Caco-2 (cell line): ENCODE measurements around the gene TYW1. TPM values are rescaled to one million over a fixed set of nuclear protein-coding genes. Genes with fewer than 3 reads are reported as not detected.
"Not testable (repeated sequence)": the region's sequence is repeated elsewhere in the genome, so short reads cannot be mapped to it uniquely, and the experiment has no call there.

ENCODE experiments used
- BruUV-seq: library from RNA; stranded (reverse); fragments of 400-500 nt; replicated peaks from 2 replicates; lab custom pipeline; 2021; lab: Mats Ljungman, UMichigan
- CTCF ChIA-PET: fragments of 300-600 bp; sonication (Branson Sonifier 250); formaldehyde crosslinking; loops from one replicate; lab custom pipeline; 2022; ENCODE audit warnings: antibody characterized with exemption; lab: Charles Lee
- POLR2A ChIA-PET: fragments of 300-600 bp; sonication (Branson Sonifier 250); formaldehyde crosslinking; loops from one replicate; lab custom pipeline; 2022; ENCODE audit warnings: antibody characterized with exemption; lab: Charles Lee
- DNase-seq, 2 experiments: peaks; one replicate each; pipeline versions ENCODE4 v3.0.0 to v3.0.0-alpha.2; 2020 to 2022
- H3K27me3 ChIP-seq: replicated peaks from 2 replicates; pipeline ENCODE4 v1.6.0; 2011; ENCODE audit warnings: low read length; ENCODE audit not compliant: control insufficient read depth, insufficient read depth
- H3K36me3 ChIP-seq: 2 replicates; pipeline ENCODE4 v1.5.1; 2011; ENCODE audit warnings: low read length; ENCODE audit not compliant: control insufficient read depth, insufficient read depth
- H3K4me1 ChIP-seq: fragments of 250-450 bp; sonication (Bioruptor Pico); 2 replicates; pipeline ENCODE4 v1.5.1; 2020; ENCODE audit warnings: mild to moderate bottlenecking
- H3K4me3 ChIP-seq: 2 replicates; pipeline ENCODE4 v1.5.1; 2011; ENCODE audit warnings: low read depth, mild to moderate bottlenecking, control low read depth, low read length
- H3K9me3 ChIP-seq: fragments of 250-450 bp; sonication (Bioruptor Pico); 2 replicates; pipeline ENCODE4 v1.5.1; 2020; ENCODE audit warnings: mild to moderate bottlenecking, moderate library complexity
- H3K27ac Mint-ChIP-seq: one replicate; pipeline ENCODE4 v1.8.0; 2022; ENCODE audit warnings: mixed read lengths; ENCODE audit not compliant: unreplicated experiment
- H3K27me3 Mint-ChIP-seq: one replicate; pipeline ENCODE4 v1.8.0; 2022; ENCODE audit warnings: mixed read lengths; ENCODE audit not compliant: insufficient read depth, unreplicated experiment
- H3K36me3 Mint-ChIP-seq: one replicate; pipeline ENCODE4 v1.8.0; 2022; ENCODE audit warnings: mild to moderate bottlenecking, mixed read lengths; ENCODE audit not compliant: insufficient read depth, unreplicated experiment
- H3K4me1 Mint-ChIP-seq: one replicate; pipeline ENCODE4 v1.8.0; 2022; ENCODE audit warnings: low read depth, mixed read lengths; ENCODE audit not compliant: unreplicated experiment
- H3K4me3 Mint-ChIP-seq: one replicate; pipeline ENCODE4 v1.8.0; 2022; ENCODE audit warnings: mild to moderate bottlenecking, moderate library complexity, mixed read lengths; ENCODE audit not compliant: unreplicated experiment
- H3K9me3 Mint-ChIP-seq: one replicate; pipeline ENCODE4 v1.8.0; 2022; ENCODE audit warnings: mixed read lengths; ENCODE audit not compliant: unreplicated experiment
- CTCF ChIP-seq, 2 experiments: fragments of 200-600 bp in 1 of 2; IDR thresholded peaks; 1 replicate in 1 of 2; 2 replicates in 1 of 2; pipeline versions ENCODE4 v1.5.1 to v1.8.0; 2011 to 2022; ENCODE audit warnings: antibody characterized with exemption in 1 of 2, control low read depth in 1 of 2, inconsistent platforms in 1 of 2, low read depth in 1 of 2, low read length in 1 of 2, mild to moderate bottlenecking in 1 of 2, moderate library complexity in 1 of 2; ENCODE audit not compliant: insufficient read depth in 1 of 2, severe bottlenecking in 1 of 2, unreplicated experiment in 1 of 2
- intact Hi-C: fragments of 100-400 bp; cut with micrococcal nuclease; formaldehyde crosslinking; loops from one replicate; pipeline ENCODE4 v1.10.0; 2022; ENCODE audit not compliant: unreplicated experiment
- total RNA-seq: library from RNA; stranded (reverse); gene quantifications from 2 replicates; pipeline ENCODE4 v1.2.3, GENCODE V29; 2022

TYW1 gene
- total RNA-seq, 1 experiment from 2014 or later, result 26.9 TPM

GRCh38 chr7:66989552-66989951, 7.1 kb upstream of the TYW1 start:
- DNase-seq, H3K27ac Mint-ChIP-seq, H3K9me3 Mint-ChIP-seq, H3K4me1 ChIP-seq, H3K4me1 Mint-ChIP-seq, BruUV-seq, POLR2A ChIA-PET, H3K4me3 ChIP-seq, H3K4me3 Mint-ChIP-seq, H3K27me3 ChIP-seq, H3K9me3 ChIP-seq, intact Hi-C loops, H3K36me3 ChIP-seq, H3K27me3 Mint-ChIP-seq: not testable (repeated sequence)
- CTCF ChIA-PET, result interaction anchor here (0.7 kb wide), 1 partner anchor 125 kb away, joined by 3 read pairs; no protein-coding TSS in a partner anchor
- H3K36me3 Mint-ChIP-seq, result peaks cover 74% of the 10 kb centered on the region

DNA sequence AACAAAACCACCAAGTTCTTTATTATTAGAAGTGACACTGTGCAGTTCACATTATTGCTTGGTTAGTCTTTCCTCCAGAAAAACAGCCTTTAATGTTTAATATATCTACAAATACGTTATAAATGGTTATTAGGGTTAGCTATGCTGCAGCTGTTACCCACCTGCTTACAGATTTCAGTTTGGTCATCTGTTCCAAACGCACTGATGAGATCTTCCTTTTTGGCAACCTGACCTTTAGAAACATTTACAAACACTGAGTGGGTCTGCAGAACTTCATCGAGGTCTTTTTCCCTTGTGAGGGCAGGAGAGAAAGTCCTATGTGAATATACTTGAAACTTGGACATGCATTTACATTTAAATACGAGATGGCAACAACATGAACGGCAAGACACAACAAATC, 2.6 kb upstream of the TYW1 start:
- Mint-ChIP-seq H3K27ac (peak overlapping the region; percentile 98), H3K4me3 (peak overlapping the region; percentile 97), H3K36me3 (peaks cover 70% of the 10 kb centered on the region)
- H3K27me3 Mint-ChIP-seq, H3K4me1 ChIP-seq, H3K9me3 Mint-ChIP-seq, H3K27me3 ChIP-seq, DNase-seq, H3K9me3 ChIP-seq, H3K4me1 Mint-ChIP-seq, H3K36me3 ChIP-seq, POLR2A ChIA-PET: not testable (repeated sequence)
- intact Hi-C loops, result loop anchor here (1.0 to 10.0 kb wide), 7 partner anchors 22 to 399 kb away; no protein-coding TSS in a partner anchor
- CTCF ChIA-PET, result interaction anchor here (0.7 kb wide), 1 partner anchor 957 kb away, joined by 5 read pairs; no protein-coding TSS in a partner anchor
- BruUV-seq, result TSS peak; percentile 53
- H3K4me3 ChIP-seq, result peak overlapping the region; percentile 64

DNA sequence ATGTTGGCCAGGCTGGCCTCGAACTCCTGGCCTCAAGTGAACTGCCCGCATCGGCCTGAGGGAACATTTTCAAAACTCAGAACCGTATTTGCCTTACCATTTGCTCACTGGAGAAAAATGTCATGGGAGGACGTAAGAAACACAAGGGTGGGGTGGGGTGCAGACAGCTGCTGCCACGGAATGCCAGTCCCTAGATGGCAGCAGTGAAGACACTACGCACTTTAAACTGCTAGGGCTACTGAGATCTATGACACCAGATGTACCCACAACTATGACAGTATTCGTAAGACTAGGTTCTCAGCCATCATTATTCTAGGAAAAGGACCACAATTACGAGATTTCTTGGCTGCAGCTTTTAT, 2.0 kb upstream of the TYW1 start:
- H3K27me3 Mint-ChIP-seq, H3K4me1 Mint-ChIP-seq, H3K9me3 Mint-ChIP-seq, H3K36me3 ChIP-seq, H3K9me3 ChIP-seq, BruUV-seq, H3K4me1 ChIP-seq, H3K27me3 ChIP-seq: not testable (repeated sequence)
- TF ChIP-seq CTCF (IDR thresholded peaks at IDR 0.05; ENCODE audit: insufficient read depth in 1 of 2, low read depth in 1 of 2, low read length in 1 of 2, severe bottlenecking in 1 of 2, unreplicated experiment in 1 of 2), result peak in 1 of 2 experiments; percentile 45
- peak; percentile 82 to 85 for DNase-seq
- CTCF ChIA-PET, result interaction anchor here (1.4 kb wide), 1 partner anchor 22 kb away, joined by 4 read pairs; no protein-coding TSS in a partner anchor
- H3K4me3 ChIP-seq, result peak overlapping the region; percentile 64
- peaks cover 65% of the 10 kb centered on the region for H3K36me3 Mint-ChIP-seq
- intact Hi-C loops, result loop anchor here (1.0 to 10.0 kb wide), 7 partner anchors 22 to 400 kb away; no protein-coding TSS in a partner anchor
- POLR2A ChIA-PET, result interaction anchor here (0.5 to 1.6 kb wide), 3 partner anchors 74 to 639 kb away, joined by 9 to 20 read pairs (median 10); partner anchors contain the start of gene TMEM248
- peak overlapping the region; percentile 98 for H3K27ac Mint-ChIP-seq
- H3K4me3 Mint-ChIP-seq, result peak overlapping the region; percentile 97

GRCh38 chr7:66995050-66995776, 1.4 kb upstream of the TYW1 start, which contains the start of gene SBDS:
Gene SBDS, minus strand, starts transcription at chr7:66995586. Its CDS starts 169 bp downstream, at chr7:66995417.
- ChIA-PET POLR2A (interaction anchor here (0.5 to 1.6 kb wide), 8 partner anchors 12 to 640 kb away, joined by 4 to 20 read pairs (median 9); partner anchors contain the start of genes RABGEF1 and TMEM248), CTCF (interaction anchor here (0.5 to 1.4 kb wide), 5 partner anchors 23 to 965 kb away, joined by 3 to 4 read pairs (median 3); no protein-coding TSS in a partner anchor)
- H3K4me1 Mint-ChIP-seq, H3K27me3 Mint-ChIP-seq, H3K27me3 ChIP-seq, H3K9me3 ChIP-seq, H3K36me3 ChIP-seq, H3K4me1 ChIP-seq, H3K9me3 Mint-ChIP-seq: not testable (repeated sequence)
- Mint-ChIP-seq H3K4me3 (peak within 1 kb of the TSS; percentile 97), H3K27ac (peak within 1 kb of the TSS; percentile 98), H3K36me3 (peaks cover 59% of the 10 kb centered on the region)
- H3K4me3 ChIP-seq, result peak within 1 kb of the TSS; percentile 64
- peak; percentile 96 to 98 for DNase-seq
- intact Hi-C loops, result loop anchor here (2.0 to 10.0 kb wide), 6 partner anchors 42 to 400 kb away; no protein-coding TSS in a partner anchor
- TSS peak; percentile 32 for BruUV-seq
